ENCODE results near the gene TANGO2.

Gene TANGO2

DNA sequence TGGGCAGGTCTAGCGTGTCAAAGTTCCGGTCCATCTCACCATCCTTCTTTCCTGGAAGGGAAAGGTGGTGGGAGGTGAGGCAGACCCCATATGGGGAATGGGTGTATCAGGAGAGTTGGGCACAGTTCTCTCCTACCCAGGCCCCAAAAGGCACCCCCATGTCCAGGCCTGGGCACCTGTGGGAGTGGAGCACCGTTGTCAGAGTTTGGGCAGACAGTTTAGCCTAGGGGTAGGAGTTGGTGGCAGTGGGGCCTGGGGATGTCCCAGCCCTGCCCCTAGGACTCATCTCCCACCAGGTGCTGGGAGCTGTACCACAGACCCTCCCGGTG is 45.2 kb upstream of the TANGO2 start:
- no peak for TF ChIP-seq POU2F2 (IDR thresholded peaks at IDR 0.05; ENCODE audit: low read depth, low read length)
- TF ChIP-seq TAF1 (IDR thresholded peaks at IDR 0.05; ENCODE audit: low read depth, low read length): no peak
- TF ChIP-seq POLR2AphosphoS5 (IDR thresholded peaks at IDR 0.05; ENCODE audit: low read depth, low read length): no peak
- TF ChIP-seq POLR2A (IDR thresholded peaks at IDR 0.05; ENCODE audit: low read depth, low read length): no peak
- TF ChIP-seq SPI1 (IDR thresholded peaks at IDR 0.05; ENCODE audit: low read depth, low read length): no peak
- no peak for TF ChIP-seq PAX5 (IDR thresholded peaks at IDR 0.05; ENCODE audit: insufficient read depth, low read length, severe bottlenecking)
- no peak for FAIRE-seq
- no peak for DNase-seq (ENCODE audit: insufficient read length, low spot score)

GRCh38 chr22:19976671-19977070 is 44.2 kb upstream of the TANGO2 start:
- TF ChIP-seq POLR2AphosphoS5 (IDR thresholded peaks at IDR 0.05; ENCODE audit: low read depth, low read length) (no peak), PAX5 (IDR thresholded peaks at IDR 0.05; ENCODE audit: insufficient read depth, low read length, severe bottlenecking) (no peak), SPI1 (IDR thresholded peaks at IDR 0.05; ENCODE audit: low read depth, low read length) (no peak), POU2F2 (IDR thresholded peaks at IDR 0.05; ENCODE audit: low read depth, low read length) (no peak), POLR2A (IDR thresholded peaks at IDR 0.05; ENCODE audit: low read depth, low read length) (no peak), TAF1 (IDR thresholded peaks at IDR 0.05; ENCODE audit: low read depth, low read length) (no peak)
- no peak for DNase-seq (ENCODE audit: insufficient read length, low spot score)
- no peak for FAIRE-seq

GRCh38 chr22:19977296-19978243 is 43.3 kb upstream of the TANGO2 start:
- TF ChIP-seq POLR2AphosphoS5 (IDR thresholded peaks at IDR 0.05; ENCODE audit: low read depth, low read length) (no peak), SPI1 (IDR thresholded peaks at IDR 0.05; ENCODE audit: low read depth, low read length) (no peak), TAF1 (IDR thresholded peaks at IDR 0.05; ENCODE audit: low read depth, low read length) (no peak), PAX5 (IDR thresholded peaks at IDR 0.05; ENCODE audit: insufficient read depth, low read length, severe bottlenecking) (no peak), POLR2A (IDR thresholded peaks at IDR 0.05; ENCODE audit: low read depth, low read length) (no peak), POU2F2 (IDR thresholded peaks at IDR 0.05; ENCODE audit: low read depth, low read length) (no peak)
- FAIRE-seq (no peak), DNase-seq (ENCODE audit: insufficient read length, low spot score) (no peak)

DNA sequence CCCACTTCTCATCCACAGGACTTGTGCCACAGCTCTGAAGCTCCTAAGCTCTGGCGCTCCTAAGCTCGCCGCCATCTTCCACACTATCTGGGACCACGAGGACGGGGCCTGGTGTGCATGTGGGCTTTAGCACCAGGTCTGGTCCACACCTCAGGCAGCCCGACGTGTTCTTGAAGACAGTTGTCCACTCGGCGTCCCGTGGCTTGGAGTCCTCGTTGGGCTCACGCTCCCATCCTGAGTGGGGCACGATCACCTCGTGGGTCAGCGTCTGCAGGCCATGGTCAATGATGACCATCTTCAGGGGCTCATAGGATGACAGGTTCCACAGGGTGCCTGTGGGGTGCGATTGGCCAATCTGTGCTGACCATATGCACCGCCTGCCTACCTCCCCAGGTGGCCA is 42.2 kb upstream of the TANGO2 start:
- TF ChIP-seq PAX5 (IDR thresholded peaks at IDR 0.05; ENCODE audit: insufficient read depth, low read length, severe bottlenecking) (no peak), POU2F2 (IDR thresholded peaks at IDR 0.05; ENCODE audit: low read depth, low read length) (no peak), TAF1 (IDR thresholded peaks at IDR 0.05; ENCODE audit: low read depth, low read length) (no peak), SPI1 (IDR thresholded peaks at IDR 0.05; ENCODE audit: low read depth, low read length) (no peak), POLR2AphosphoS5 (IDR thresholded peaks at IDR 0.05; ENCODE audit: low read depth, low read length) (no peak), POLR2A (IDR thresholded peaks at IDR 0.05; ENCODE audit: low read depth, low read length) (no peak)
- no peak for FAIRE-seq
- no peak for DNase-seq (ENCODE audit: insufficient read length, low spot score)

GRCh38 chr22:19979712-19980493 is 41.0 kb upstream of the TANGO2 start:
- no peak for FAIRE-seq
- no peak for TF ChIP-seq SPI1 (IDR thresholded peaks at IDR 0.05; ENCODE audit: low read depth, low read length)
- no peak for TF ChIP-seq POU2F2 (IDR thresholded peaks at IDR 0.05; ENCODE audit: low read depth, low read length)
- no peak for TF ChIP-seq PAX5 (IDR thresholded peaks at IDR 0.05; ENCODE audit: insufficient read depth, low read length, severe bottlenecking)
- no peak for TF ChIP-seq POLR2AphosphoS5 (IDR thresholded peaks at IDR 0.05; ENCODE audit: low read depth, low read length)
- no peak for TF ChIP-seq POLR2A (IDR thresholded peaks at IDR 0.05; ENCODE audit: low read depth, low read length)
- TF ChIP-seq TAF1 (IDR thresholded peaks at IDR 0.05; ENCODE audit: low read depth, low read length): no peak
- no peak for DNase-seq (ENCODE audit: insufficient read length, low spot score)

GRCh38 chr22:19980766-19981165 is 40.1 kb upstream of the TANGO2 start:
- FAIRE-seq (no peak), DNase-seq (ENCODE audit: insufficient read length, low spot score) (no peak)
- no peak for TF ChIP-seq POU2F2 (IDR thresholded peaks at IDR 0.05; ENCODE audit: low read depth, low read length)
- TF ChIP-seq PAX5 (IDR thresholded peaks at IDR 0.05; ENCODE audit: insufficient read depth, low read length, severe bottlenecking): no peak
- TF ChIP-seq TAF1 (IDR thresholded peaks at IDR 0.05; ENCODE audit: low read depth, low read length): no peak
- no peak for TF ChIP-seq POLR2AphosphoS5 (IDR thresholded peaks at IDR 0.05; ENCODE audit: low read depth, low read length)
- TF ChIP-seq POLR2A (IDR thresholded peaks at IDR 0.05; ENCODE audit: low read depth, low read length): no peak
- TF ChIP-seq SPI1 (IDR thresholded peaks at IDR 0.05; ENCODE audit: low read depth, low read length): no peak

DNA sequence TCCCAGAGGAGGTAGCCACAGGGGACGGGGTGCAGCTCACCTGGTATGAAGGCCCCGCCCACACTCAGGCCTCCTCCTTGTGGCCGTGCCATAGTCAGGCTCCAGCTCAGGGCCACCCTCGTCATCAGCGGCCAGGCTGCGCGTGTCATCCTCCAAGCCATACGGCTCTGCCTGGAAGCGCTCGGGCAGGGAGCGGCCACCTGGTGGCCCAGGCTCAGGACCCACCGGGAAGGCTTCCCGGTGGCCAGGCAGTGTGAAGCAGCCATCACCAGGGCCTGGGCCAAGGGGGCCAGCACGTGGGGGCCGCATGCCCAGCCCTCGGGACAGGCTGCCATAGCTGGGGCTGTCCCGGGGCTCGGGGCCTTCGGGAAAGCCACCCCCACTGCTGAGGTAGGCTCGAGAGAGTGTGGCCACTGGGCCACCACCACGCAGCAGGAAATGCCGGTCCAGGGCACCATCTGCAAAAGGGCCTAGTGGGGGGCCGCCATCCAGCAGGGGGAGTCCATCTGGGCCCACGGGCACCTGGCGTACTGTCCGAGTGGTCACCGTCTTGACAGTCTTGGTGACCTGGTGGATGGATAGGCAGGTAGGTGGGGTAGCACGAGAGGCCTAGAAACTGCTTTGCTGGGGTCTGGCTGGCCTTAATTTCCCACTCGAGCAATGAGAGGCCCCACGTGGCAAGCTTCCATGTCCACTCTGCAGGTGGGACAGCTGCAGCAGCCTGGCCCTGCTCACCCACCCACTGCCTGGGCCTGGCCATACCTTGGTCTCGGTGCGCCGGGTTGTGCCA is 39.5 kb upstream of the TANGO2 start:
- DNase-seq (ENCODE audit: insufficient read length, low spot score): no peak
- no peak for FAIRE-seq
- TF ChIP-seq SPI1 (IDR thresholded peaks at IDR 0.05; ENCODE audit: low read depth, low read length) (no peak), TAF1 (IDR thresholded peaks at IDR 0.05; ENCODE audit: low read depth, low read length) (no peak), POU2F2 (IDR thresholded peaks at IDR 0.05; ENCODE audit: low read depth, low read length) (no peak), POLR2AphosphoS5 (IDR thresholded peaks at IDR 0.05; ENCODE audit: low read depth, low read length) (no peak), PAX5 (IDR thresholded peaks at IDR 0.05; ENCODE audit: insufficient read depth, low read length, severe bottlenecking) (no peak), POLR2A (IDR thresholded peaks at IDR 0.05; ENCODE audit: low read depth, low read length) (no peak)

- TF ChIP-seq POLR2A (IDR thresholded peaks at IDR 0.05; ENCODE audit: low read depth, low read length) (no peak), SPI1 (IDR thresholded peaks at IDR 0.05; ENCODE audit: low read depth, low read length) (no peak), TAF1 (IDR thresholded peaks at IDR 0.05; ENCODE audit: low read depth, low read length) (no peak), POU2F2 (IDR thresholded peaks at IDR 0.05; ENCODE audit: low read depth, low read length) (no peak), POLR2AphosphoS5 (IDR thresholded peaks at IDR 0.05; ENCODE audit: low read depth, low read length) (no peak), PAX5 (IDR thresholded peaks at IDR 0.05; ENCODE audit: insufficient read depth, low read length, severe bottlenecking) (no peak)
- no peak for FAIRE-seq
- DNase-seq (ENCODE audit: insufficient read length, low spot score): no peak
These were observed 38.7 kb upstream of the TANGO2 start for GRCh38 chr22:19981961-19982920.
